NCI-H146 (cell line): ENCODE measurements around the gene OR2T27.
"Not testable (repeated sequence)": the region's sequence is repeated elsewhere in the genome, so short reads cannot be mapped to it uniquely, and the experiment has no call there.

Experiments used
- DNase-seq: peaks from one replicate; lab custom pipeline; 2025; lab: John Stamatoyannopoulos, UW

The OR2T27 gene

GRCh38 chr1:248640906-248641305 is 14.4 kb downstream of the OR2T27 start:
- not testable (repeated sequence) for DNase-seq

GRCh38 chr1:248639652-248640051 is 15.7 kb downstream of the OR2T27 start:
- not testable (repeated sequence) for DNase-seq

DNA sequence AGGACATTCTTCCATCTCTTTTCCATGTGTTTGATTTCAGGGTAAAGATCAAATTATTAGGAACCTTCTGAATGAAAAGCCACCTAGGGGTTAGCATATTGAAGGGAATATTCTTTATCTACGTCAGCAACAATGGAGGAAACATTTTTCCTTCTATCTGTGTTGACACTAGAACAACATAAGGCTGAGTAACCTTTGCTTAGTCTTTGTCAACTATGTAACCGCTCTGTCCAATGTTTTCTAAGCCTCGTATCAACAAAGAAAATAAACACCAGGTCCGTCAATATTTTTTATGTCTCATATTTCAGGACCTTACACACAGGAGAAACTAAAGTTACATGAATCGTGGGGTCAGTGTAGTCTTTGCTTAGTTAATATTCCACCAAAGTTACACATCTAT is 18.7 kb downstream of the OR2T27 start:
- not testable (repeated sequence) for DNase-seq

DNA sequence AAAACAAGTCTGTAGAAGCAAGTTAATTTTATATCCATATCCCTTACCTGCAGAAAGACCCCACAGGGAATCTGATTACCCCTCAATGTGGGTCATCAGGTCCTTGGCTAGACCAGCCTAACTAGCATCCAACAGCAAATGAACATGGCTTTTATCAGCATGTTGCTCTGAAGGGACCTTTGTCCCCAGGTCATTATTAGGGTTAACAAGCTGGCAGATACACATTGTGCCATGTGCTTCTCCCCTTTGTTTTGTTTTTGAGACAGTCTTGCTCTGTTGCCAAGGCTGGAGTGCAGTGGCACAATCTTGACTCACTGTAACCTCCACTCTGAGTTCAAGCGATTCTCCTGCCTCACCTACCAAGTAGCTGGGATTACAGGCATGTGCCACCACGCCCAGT is 20.3 kb downstream of the OR2T27 start, which contains the start of gene OR2T11:
TSS of gene OR2T11 (minus strand) at position 101 of the 400 bp plus-strand sequence. CDS start 7,963 bp downstream, outside the sequence.
- not testable (repeated sequence) for DNase-seq

GRCh38 chr1:248631354-248632008 is 23.8 kb downstream of the OR2T27 start:
- DNase-seq = no peak

- no peak for DNase-seq
These were observed 24.8 kb downstream of the OR2T27 start for GRCh38 chr1:248630551-248630950.

GRCh38 chr1:248627971-248628844 is 27.1 kb downstream of the OR2T27 start:
- no peak for DNase-seq

- DNase-seq = no peak
These were observed 29.4 kb downstream of the OR2T27 start for GRCh38 chr1:248625971-248626370.

- DNase-seq = no peak
These were observed 30.2 kb downstream of the OR2T27 start for GRCh38 chr1:248625166-248625565.

DNA sequence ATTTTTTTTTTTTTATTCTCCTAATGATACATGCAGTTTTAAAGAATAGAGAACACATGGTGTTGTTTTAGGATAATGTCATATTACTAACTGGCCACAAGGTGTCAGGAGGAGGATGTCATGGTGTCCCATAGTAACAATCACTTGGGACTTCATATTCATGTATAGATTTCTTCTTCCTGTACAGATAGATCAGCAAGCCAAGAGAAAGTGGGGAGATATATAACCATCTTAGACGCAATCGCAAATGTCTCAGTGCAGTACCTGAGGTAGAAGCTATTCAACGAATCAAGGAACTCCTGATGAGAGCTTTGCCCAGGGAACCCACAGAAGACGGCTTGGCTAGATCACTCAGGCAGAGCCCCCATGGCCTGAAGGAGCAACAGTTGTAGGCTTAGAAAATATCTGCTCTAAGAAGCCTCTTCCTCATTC is 32.7 kb downstream of the OR2T27 start:
- peak; percentile 51 for DNase-seq

DNA sequence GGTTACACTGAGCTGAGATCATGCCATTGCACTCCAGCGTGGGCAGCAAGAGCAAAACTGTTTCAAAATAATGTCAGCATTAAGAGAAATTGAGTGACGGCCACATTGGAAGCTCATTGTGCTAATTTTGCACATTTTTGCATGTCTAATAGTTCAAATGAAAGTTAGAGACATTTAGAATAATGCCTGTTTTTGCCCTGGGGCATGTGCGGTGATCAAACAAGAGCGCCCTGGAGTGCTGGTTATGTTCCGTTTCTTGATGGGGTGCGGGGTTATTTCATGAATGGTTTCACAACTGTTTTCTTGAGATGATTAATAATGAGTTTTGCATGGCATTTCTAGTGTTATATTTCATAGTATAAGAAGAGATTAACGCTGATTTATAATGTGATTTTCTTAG is 33.6 kb downstream of the OR2T27 start:
- DNase-seq = no peak

DNA sequence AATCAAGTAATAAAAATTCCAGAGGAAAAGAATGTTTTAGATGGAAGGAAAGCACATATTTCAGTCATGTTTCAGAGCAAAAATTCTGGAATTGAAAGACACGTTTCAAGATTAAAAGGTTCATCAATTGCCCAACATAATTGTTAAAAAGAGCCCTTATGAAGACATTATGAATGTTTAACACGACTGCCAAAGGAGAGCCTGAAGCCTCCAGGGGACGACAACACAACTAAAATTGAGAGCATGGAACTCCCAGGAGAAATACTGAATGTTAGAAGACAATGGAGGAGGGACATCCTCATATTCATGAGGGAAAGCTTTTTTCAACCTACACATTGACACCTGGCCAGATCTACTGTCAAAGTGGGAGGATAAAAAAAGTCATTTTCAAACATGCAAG is 36.5 kb downstream of the OR2T27 start:
- DNase-seq = peak; percentile 24

GRCh38 chr1:248618119-248618518 is 37.2 kb downstream of the OR2T27 start:
- no peak for DNase-seq

GRCh38 chr1:248613742-248614141 is 41.6 kb downstream of the OR2T27 start:
- DNase-seq = no peak

- no peak for DNase-seq
These were observed 43.4 kb downstream of the OR2T27 start for GRCh38 chr1:248611883-248612414.

- DNase-seq = no peak
These were observed 45.0 kb downstream of the OR2T27 start for GRCh38 chr1:248610301-248610700.
